ENCODE results near the gene ATP7B. TPM values are rescaled to one million over a fixed set of nuclear protein-coding genes. Genes with fewer than 3 reads are reported as not detected.

ATP7B gene
- total and polyA plus RNA-seq, 2 donors (not counting 3 experiments of a cell fraction or from before 2014, with no cell fraction given): 4.2 to 8.0 TPM

DNA sequence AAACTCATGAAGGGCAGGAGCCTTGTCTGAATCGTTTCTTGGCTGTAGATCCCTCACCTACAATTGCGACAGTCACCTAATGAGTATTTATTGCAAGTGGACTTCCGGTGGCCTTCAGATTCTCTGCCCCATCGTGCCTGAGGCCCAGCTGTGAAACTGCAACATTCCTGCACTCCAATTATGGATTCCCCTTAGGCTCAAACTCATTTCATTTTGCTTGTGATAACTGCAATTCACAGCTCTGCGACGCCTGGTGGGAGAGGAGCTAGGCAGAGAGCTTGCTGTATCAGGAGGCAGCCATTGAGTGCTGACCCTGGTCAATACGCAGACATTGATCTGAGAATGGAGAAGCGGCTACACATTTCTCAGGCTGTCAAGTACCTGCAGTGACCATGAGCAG, 90.5 kb downstream of the ATP7B start:
- Histone ChIP-seq H3K9me1 (replicated peaks; ENCODE audit: control insufficient read depth, extremely low read depth, insufficient read depth, low read length) (no peaks in the 10 kb centered on the region), H4K20me1 (replicated peaks; ENCODE audit: control insufficient read depth, extremely low read depth, insufficient read depth, low read length) (no peaks in the 10 kb centered on the region), H3K9ac (replicated peaks; ENCODE audit: extremely low read depth, insufficient read depth, low read length) (no peak overlapping the region), H3K4me1 (ENCODE audit: control insufficient read depth, extremely low read depth, insufficient read depth, low read length) (no peaks in the 10 kb centered on the region), H3K9me3 (replicated peaks; ENCODE audit: control insufficient read depth, insufficient read depth, low read length) (no peaks in the 10 kb centered on the region), H3K27ac (ENCODE audit: insufficient read depth, low read depth, low read length) (no peak overlapping the region), H2AFZ (ENCODE audit: low read depth, low read length) (no peak overlapping the region), H3K36me3 (ENCODE audit: control insufficient read depth in 2 of 2, extremely low read depth in 1 of 2, insufficient read depth in 2 of 2, low read length in 2 of 2) (no peaks in the 10 kb centered on the region), H3K4me2 (ENCODE audit: insufficient read depth, low read length) (no peak overlapping the region), H3K79me2 (ENCODE audit: control insufficient read depth, insufficient read depth, low read length) (no peaks in the 10 kb centered on the region), H3K4me3 (replicated peaks in 1 of 3; ENCODE audit: insufficient read depth in 1 of 3, low read depth in 1 of 3, low read length in 3 of 3) (no peak overlapping the region), H3K27me3 (ENCODE audit: control insufficient read depth in 2 of 2, insufficient read depth in 2 of 2, low read length in 2 of 2) (peaks cover 0 to 2% of the 10 kb centered on the region in 2 experiments)
- ChIA-PET POLR2A (no interaction called here), CTCF (no interaction called here)
- BruUV-seq (replicated peaks): no TSS peak
- DNase-seq (ENCODE audit: low read depth, low spot score) (no peak), FAIRE-seq (no peak)
- intact Hi-C loops (cut with micrococcal nuclease) (no loop called here), dilution Hi-C loops (cut with MboI; ENCODE audit: extremely low pct_ligation_motif_present, low sequenced_read_pairs) (no loop called here)
- TF ChIP-seq GATA2 (IDR thresholded peaks at IDR 0.05; ENCODE audit: insufficient read depth, insufficient read length, low read depth, low read length) (no peak), POLR2AphosphoS5 (IDR thresholded peaks at IDR 0.05; ENCODE audit: insufficient read depth, low read depth, low read length) (no peak), MYC (IDR thresholded peaks at IDR 0.05; ENCODE audit: low read depth, low read length) (no peak), JUN (IDR thresholded peaks at IDR 0.05; ENCODE audit: borderline replicate concordance, insufficient read depth, insufficient read length, low read depth) (no peak), POLR2A (IDR thresholded peaks at IDR 0.05; ENCODE audit: low read depth, low read length) (no peak), MAX (IDR thresholded peaks at IDR 0.05; ENCODE audit: insufficient read depth, insufficient read length) (no peak), FOS (IDR thresholded peaks at IDR 0.05; ENCODE audit: borderline replicate concordance, insufficient read depth, low read length) (no peak), EZH2 (IDR thresholded peaks at IDR 0.05; ENCODE audit: borderline replicate concordance, low read depth, low read length, severe bottlenecking) (no peak)
- TF ChIP-seq, protein P1, sequence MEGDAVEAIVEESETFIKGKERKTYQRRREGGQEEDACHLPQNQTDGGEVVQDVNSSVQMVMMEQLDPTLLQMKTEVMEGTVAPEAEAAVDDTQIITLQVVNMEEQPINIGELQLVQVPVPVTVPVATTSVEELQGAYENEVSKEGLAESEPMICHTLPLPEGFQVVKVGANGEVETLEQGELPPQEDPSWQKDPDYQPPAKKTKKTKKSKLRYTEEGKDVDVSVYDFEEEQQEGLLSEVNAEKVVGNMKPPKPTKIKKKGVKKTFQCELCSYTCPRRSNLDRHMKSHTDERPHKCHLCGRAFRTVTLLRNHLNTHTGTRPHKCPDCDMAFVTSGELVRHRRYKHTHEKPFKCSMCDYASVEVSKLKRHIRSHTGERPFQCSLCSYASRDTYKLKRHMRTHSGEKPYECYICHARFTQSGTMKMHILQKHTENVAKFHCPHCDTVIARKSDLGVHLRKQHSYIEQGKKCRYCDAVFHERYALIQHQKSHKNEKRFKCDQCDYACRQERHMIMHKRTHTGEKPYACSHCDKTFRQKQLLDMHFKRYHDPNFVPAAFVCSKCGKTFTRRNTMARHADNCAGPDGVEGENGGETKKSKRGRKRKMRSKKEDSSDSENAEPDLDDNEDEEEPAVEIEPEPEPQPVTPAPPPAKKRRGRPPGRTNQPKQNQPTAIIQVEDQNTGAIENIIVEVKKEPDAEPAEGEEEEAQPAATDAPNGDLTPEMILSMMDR (IDR thresholded peaks at IDR 0.05; ENCODE audit: extremely low read depth in 1 of 2, insufficient read depth in 1 of 2, low read depth in 1 of 2, low read length in 2 of 2): no peak
